ENCODE data around the gene DIP2B.
A peak's percentile ranks its signal among the peaks of the same experiment; 100 is the strongest.

Gene DIP2B

DNA sequence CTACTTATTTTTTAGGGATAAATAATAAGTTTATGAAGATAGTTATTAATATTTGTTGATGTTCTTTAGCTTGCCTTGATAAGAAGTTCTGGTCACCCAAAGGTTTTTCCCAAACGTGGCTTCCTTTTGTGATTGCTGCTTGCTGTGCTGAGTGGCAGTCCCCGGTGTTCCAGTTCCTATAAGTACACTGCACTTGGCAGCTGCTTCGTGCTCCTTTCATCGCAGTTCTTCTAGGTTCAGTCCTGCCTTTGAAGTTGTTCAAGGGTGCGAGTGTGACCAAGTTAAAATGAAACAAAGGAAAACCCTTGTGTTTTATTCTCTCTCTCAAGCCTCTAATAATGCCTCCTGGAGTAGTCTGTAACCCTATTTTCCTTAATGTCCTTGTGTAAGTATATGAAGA lies 130.6 kb downstream of the DIP2B start:
- DNase-seq (ENCODE audit: low read depth in 1 of 2, low spot score in 1 of 2): no peak
- in situ Hi-C loops (cut with HindIII; ENCODE audit: low pct_unique_long_range_greater_than_20kb, low sequenced_read_pairs): no loop called here
- TF ChIP-seq JUND (IDR thresholded peaks at IDR 0.05; ENCODE audit: low read depth): no peak

GRCh38 chr12:50635857-50636256 lies 131.1 kb downstream of the DIP2B start:
- DNase-seq (ENCODE audit: low read depth in 1 of 2, low spot score in 1 of 2): no peak
- TF ChIP-seq JUND (IDR thresholded peaks at IDR 0.05; ENCODE audit: low read depth): no peak
- in situ Hi-C loops (cut with HindIII; ENCODE audit: low pct_unique_long_range_greater_than_20kb, low sequenced_read_pairs): no loop called here

- in situ Hi-C loops (cut with HindIII; ENCODE audit: low pct_unique_long_range_greater_than_20kb, low sequenced_read_pairs): no loop called here
- no peak for TF ChIP-seq JUND (IDR thresholded peaks at IDR 0.05; ENCODE audit: low read depth)
- no peak for DNase-seq (ENCODE audit: low read depth in 1 of 2, low spot score in 1 of 2)
Measured at GRCh38 chr12:50636505-50636904, 131.7 kb downstream of the DIP2B start.

GRCh38 chr12:50637870-50638481 lies 133.2 kb downstream of the DIP2B start:
- no peak for TF ChIP-seq JUND (IDR thresholded peaks at IDR 0.05; ENCODE audit: low read depth)
- DNase-seq (ENCODE audit: low read depth in 1 of 2, low spot score in 1 of 2): peak in 1 of 2 experiments; percentile 67
- in situ Hi-C loops (cut with HindIII; ENCODE audit: low pct_unique_long_range_greater_than_20kb, low sequenced_read_pairs): no loop called here

- no peak for DNase-seq (ENCODE audit: low read depth in 1 of 2, low spot score in 1 of 2)
- no peak for TF ChIP-seq JUND (IDR thresholded peaks at IDR 0.05; ENCODE audit: low read depth)
- in situ Hi-C loops (cut with HindIII; ENCODE audit: low pct_unique_long_range_greater_than_20kb, low sequenced_read_pairs): no loop called here
Measured at GRCh38 chr12:50638482-50638880, 133.7 kb downstream of the DIP2B start.

DNA sequence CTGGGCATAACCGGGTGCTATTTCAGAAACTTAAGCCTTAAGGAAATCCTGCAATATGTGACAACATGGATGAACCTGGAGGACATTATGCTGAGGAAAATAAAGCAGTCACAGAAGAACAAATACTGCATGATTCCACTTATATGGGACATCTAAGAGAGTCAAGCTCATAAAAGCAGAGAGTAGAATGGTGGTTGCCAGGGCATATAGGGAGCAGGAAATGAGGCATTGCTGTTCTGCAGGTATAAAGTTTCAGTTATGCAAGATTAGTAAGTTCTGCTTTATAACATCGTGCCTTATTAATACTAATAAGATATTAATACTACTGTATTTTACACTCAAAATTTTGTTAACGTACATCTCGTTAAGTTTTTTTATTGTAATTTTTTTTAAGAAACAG lies 134.9 kb downstream of the DIP2B start:
- DNase-seq (ENCODE audit: low read depth in 1 of 2, low spot score in 1 of 2): no peak
- no peak for TF ChIP-seq JUND (IDR thresholded peaks at IDR 0.05; ENCODE audit: low read depth)
- in situ Hi-C loops (cut with HindIII; ENCODE audit: low pct_unique_long_range_greater_than_20kb, low sequenced_read_pairs): no loop called here

GRCh38 chr12:50640321-50640939 lies 135.6 kb downstream of the DIP2B start:
- in situ Hi-C loops (cut with HindIII; ENCODE audit: low pct_unique_long_range_greater_than_20kb, low sequenced_read_pairs): no loop called here
- DNase-seq (ENCODE audit: low read depth in 1 of 2, low spot score in 1 of 2): no peak
- TF ChIP-seq JUND (IDR thresholded peaks at IDR 0.05; ENCODE audit: low read depth): no peak

DNA sequence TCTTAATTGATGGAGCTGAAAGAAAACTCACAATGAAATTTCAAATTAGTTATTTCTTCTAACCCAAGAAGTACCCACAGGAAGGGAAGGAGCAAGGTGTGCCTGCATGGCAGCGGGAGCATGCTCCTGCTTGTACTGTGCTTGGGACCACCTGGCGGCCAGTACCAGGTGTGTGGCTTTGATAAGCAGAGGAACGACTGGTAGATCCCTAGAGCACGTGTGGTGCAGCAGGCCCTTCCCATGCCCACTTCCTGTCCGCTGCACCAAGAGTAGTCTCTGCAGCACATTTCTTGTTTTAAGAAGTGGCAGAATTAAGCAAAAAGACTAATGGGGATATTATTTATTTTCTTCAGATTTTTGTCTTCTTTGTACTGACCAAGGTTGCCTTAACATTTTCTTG lies 136.8 kb downstream of the DIP2B start:
- in situ Hi-C loops (cut with HindIII; ENCODE audit: low pct_unique_long_range_greater_than_20kb, low sequenced_read_pairs): no loop called here
- no peak for TF ChIP-seq JUND (IDR thresholded peaks at IDR 0.05; ENCODE audit: low read depth)
- DNase-seq (ENCODE audit: low read depth in 1 of 2, low spot score in 1 of 2): no peak

GRCh38 chr12:50642035-50642451 lies 137.3 kb downstream of the DIP2B start:
- DNase-seq (ENCODE audit: low read depth in 1 of 2, low spot score in 1 of 2): no peak
- in situ Hi-C loops (cut with HindIII; ENCODE audit: low pct_unique_long_range_greater_than_20kb, low sequenced_read_pairs): no loop called here
- TF ChIP-seq JUND (IDR thresholded peaks at IDR 0.05; ENCODE audit: low read depth): no peak

- peak in 1 of 2 experiments; percentile 36 for DNase-seq (ENCODE audit: low read depth in 1 of 2, low spot score in 1 of 2)
- in situ Hi-C loops (cut with HindIII; ENCODE audit: low pct_unique_long_range_greater_than_20kb, low sequenced_read_pairs): no loop called here
- no peak for TF ChIP-seq JUND (IDR thresholded peaks at IDR 0.05; ENCODE audit: low read depth)
Measured at GRCh38 chr12:50642761-50643160, 138.0 kb downstream of the DIP2B start.

- DNase-seq (ENCODE audit: low read depth in 1 of 2, low spot score in 1 of 2): no peak
- no peak for TF ChIP-seq JUND (IDR thresholded peaks at IDR 0.05; ENCODE audit: low read depth)
- in situ Hi-C loops (cut with HindIII; ENCODE audit: low pct_unique_long_range_greater_than_20kb, low sequenced_read_pairs): no loop called here
Measured at GRCh38 chr12:50647031-50647430, 142.2 kb downstream of the DIP2B start.

GRCh38 chr12:50647479-50647878 lies 142.7 kb downstream of the DIP2B start:
- no peak for DNase-seq (ENCODE audit: low read depth in 1 of 2, low spot score in 1 of 2)
- in situ Hi-C loops (cut with HindIII; ENCODE audit: low pct_unique_long_range_greater_than_20kb, low sequenced_read_pairs): no loop called here
- TF ChIP-seq JUND (IDR thresholded peaks at IDR 0.05; ENCODE audit: low read depth): no peak

DNA sequence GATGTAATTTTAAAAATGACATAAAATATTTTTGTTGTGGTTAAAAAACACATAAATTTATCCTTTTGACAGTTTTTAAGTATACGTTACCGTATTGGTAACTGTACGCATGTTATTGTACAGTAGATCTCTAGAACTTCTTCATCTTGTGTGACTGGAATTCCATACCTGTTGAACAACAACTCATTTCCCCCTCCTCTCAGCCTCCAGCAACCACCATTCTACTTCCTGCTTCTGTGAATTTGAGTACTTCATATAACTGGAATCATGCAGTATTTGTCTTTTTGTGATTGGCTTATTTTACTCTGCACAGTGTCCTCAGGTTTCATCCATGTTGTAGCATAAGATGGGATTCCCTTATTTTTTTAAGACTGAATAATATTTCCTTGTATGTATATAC lies 145.5 kb downstream of the DIP2B start:
- in situ Hi-C loops (cut with HindIII; ENCODE audit: low pct_unique_long_range_greater_than_20kb, low sequenced_read_pairs): no loop called here
- peak in 1 of 2 experiments; percentile 75 for DNase-seq (ENCODE audit: low read depth in 1 of 2, low spot score in 1 of 2)
- no peak for TF ChIP-seq JUND (IDR thresholded peaks at IDR 0.05; ENCODE audit: low read depth)

All from T47D (cell line).